ENCODE results near the gene ST13.
"Not testable (repeated sequence)": the region's sequence is repeated elsewhere in the genome, so short reads cannot be mapped to it uniquely, and the experiment has no call there.

ST13 gene

GRCh38 chr22:40781749-40782148, 74.7 kb downstream of the ST13 start:
- not testable (repeated sequence) for DNase-seq (ENCODE audit: low read depth)

Data from activated T-helper 1 cell treated with Interleukin-2 at 50 U/mL for 16 hours (primary cell).